Astrocyte of the cerebellum (primary cell): Measurements from ENCODE around the gene DMRT3.
"Not testable (repeated sequence)": the region's sequence is repeated elsewhere in the genome, so short reads cannot be mapped to it uniquely, and the experiment has no call there.

Experiments
- DNase-seq: peaks from one replicate; pipeline ENCODE4 v3.0.0-alpha.2; 2011; ENCODE audit warnings: low read depth
- H3K4me3 ChIP-seq: 2 replicates; pipeline ENCODE4 v1.5.1; 2011; ENCODE audit warnings: mild to moderate bottlenecking, low read depth, low read length, moderate library complexity
- in situ Hi-C: cut with HindIII; loops from 2 replicates; pipeline ENCODE4 v1.10.0; 2017; ENCODE audit warnings: low sequenced_read_pairs
- TF ChIP-seq, protein P1 (sequence below): IDR thresholded peaks from 2 replicates; pipeline ENCODE4 v1.5.1; 2012; ENCODE audit warnings: low read length, low read depth, moderate library complexity, mild to moderate bottlenecking; ENCODE audit errors: missing control alignments

The DMRT3 gene

DNA sequence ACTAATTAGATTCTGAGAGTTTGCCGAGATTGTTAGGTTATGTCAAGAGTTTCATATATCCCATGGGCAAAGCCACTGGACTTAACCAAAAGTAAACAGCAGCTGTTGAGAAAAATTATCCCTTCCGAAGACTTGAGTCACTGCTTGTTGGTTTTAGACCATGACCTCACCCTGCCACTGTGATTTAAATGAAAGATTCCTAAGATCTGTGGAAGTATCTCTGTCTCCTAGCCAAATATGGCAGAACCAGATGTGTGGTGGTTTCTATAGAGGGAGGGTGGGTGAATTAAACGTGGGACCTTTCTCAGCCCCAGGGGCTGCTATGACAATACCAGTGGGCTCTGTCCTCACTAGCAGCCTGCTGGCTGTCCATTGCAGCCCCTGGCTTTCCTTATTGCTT lies 19.3 kb downstream of the DMRT3 start:
- DNase-seq = no peak
- TF ChIP-seq, protein P1, sequence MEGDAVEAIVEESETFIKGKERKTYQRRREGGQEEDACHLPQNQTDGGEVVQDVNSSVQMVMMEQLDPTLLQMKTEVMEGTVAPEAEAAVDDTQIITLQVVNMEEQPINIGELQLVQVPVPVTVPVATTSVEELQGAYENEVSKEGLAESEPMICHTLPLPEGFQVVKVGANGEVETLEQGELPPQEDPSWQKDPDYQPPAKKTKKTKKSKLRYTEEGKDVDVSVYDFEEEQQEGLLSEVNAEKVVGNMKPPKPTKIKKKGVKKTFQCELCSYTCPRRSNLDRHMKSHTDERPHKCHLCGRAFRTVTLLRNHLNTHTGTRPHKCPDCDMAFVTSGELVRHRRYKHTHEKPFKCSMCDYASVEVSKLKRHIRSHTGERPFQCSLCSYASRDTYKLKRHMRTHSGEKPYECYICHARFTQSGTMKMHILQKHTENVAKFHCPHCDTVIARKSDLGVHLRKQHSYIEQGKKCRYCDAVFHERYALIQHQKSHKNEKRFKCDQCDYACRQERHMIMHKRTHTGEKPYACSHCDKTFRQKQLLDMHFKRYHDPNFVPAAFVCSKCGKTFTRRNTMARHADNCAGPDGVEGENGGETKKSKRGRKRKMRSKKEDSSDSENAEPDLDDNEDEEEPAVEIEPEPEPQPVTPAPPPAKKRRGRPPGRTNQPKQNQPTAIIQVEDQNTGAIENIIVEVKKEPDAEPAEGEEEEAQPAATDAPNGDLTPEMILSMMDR = no peak
- in situ Hi-C loops = no loop called here
- no peak overlapping the region for H3K4me3 ChIP-seq

DNA sequence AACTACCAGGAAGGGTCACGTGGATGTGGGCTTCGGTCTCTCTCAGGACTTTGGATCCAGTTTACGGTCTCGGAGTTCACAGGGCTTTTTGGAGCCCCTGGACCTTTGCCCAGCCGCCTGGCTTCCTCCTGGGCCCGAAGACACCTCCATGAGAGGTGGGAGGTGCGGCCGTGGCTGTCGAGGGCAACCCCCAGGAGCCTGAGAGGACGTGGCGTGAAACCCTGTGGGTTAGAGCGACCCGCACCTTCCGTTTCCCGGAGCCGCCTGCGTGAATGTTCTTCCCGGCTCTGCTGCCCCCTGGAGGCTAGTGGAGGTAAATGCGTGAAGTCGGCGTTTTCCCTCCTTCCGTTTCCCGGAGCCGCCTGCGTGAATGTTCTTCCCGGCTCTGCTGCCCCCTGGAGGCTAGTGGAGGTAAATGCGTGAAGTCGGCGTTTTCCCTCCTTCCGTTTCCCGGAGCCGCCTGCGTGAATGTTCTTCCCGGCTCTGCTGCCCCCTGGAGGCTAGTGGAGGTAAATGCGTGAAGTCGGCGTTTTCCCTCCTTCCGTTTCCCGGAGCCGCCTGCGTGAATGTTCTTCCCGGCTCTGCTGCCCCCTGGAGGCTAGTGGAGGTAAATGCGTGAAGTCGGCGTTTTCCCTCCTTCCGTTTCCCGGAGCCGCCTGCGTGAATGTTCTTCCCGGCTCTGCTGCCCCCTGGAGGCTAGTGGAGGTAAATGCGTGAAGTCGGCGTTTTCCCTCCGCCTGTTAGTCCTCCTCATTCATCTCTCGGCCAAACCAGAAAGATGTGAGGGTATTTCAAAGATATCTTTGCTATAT lies 22.1 kb downstream of the DMRT3 start:
- H3K4me3 ChIP-seq, in situ Hi-C loops, DNase-seq: not testable (repeated sequence)
- TF ChIP-seq, protein P1 = peak; percentile 34

DNA sequence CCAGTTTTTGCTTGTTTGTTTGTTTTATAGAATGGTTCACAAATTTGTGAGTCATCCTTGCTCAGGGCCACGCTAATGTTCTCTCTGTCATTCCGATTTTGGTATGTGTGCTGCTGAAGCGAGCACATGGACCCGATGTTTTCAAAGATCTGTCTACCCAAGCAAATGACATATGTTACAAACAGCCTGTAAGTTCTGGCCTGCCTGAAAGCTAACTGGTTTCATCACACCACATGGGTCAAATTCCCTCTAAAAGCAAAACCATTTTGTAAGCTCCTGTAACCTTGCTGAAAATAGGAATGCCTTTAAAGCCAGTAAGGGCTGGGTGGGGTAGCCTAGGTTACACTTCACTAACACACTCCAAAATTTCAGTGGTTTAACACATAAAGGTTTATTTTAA lies 25.4 kb downstream of the DMRT3 start:
- H3K4me3 ChIP-seq = no peak overlapping the region
- TF ChIP-seq, protein P1 = no peak

DNA sequence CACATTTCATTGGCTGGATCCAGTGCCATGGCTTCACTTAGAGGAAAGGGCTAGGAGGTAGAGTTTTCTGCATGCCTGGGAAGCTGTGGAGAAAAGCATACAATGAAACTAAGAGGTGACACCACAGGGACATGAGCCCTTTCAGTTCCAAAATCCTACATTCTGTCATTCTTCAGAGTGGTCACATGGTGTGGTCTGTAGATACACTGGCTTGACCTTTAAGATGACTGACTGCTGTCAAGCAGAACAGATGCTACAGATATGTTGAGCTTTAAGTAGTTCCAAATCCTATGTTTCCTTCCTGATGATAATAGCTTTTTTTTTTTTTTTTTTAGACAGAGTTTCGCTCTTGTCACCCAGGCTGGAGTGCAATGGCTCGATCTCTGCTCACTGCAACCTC lies 26.2 kb downstream of the DMRT3 start:
- H3K4me3 ChIP-seq = no peak overlapping the region
- in situ Hi-C loops = no loop called here
- DNase-seq = no peak

More for the DNA sequence above, 25.4 kb downstream of the DMRT3 start:
- no peak for DNase-seq
- in situ Hi-C loops = no loop called here

DNA sequence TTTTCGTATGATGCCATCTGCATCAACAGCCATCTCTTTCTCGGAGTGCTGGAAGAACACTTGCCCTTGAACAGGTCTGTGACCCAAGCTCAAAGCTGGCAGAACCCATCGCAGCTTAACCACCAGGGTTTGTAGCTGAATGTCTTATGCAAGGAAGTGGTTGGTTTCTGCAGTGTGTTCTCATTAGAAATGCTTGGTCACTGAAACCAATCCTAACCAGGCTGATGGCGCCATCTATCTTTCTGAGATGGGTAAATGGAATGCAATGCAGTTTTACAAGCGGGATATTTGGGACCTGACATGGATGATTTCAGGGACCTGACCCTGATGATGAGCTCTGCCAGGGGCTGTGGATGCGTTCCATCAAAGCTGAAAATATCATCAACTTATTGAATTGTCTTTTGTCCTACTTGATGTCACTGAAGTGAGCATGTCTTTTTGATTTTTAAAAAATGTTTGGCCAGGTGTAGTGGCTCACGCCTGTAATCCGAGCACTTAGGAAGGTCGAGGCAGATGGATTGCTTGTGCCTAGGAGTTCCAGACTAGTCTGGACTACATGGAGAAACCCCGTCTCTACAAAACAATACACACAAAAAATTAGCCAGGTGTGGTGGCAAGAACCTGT lies 28.7 kb downstream of the DMRT3 start:
- peak; percentile 32 for DNase-seq
- in situ Hi-C loops = no loop called here
- H3K4me3 ChIP-seq = no peak overlapping the region
- TF ChIP-seq, protein P1 = peak; percentile 69

More for the DNA sequence above, 26.2 kb downstream of the DMRT3 start:
- TF ChIP-seq, protein P1 = no peak

DNA sequence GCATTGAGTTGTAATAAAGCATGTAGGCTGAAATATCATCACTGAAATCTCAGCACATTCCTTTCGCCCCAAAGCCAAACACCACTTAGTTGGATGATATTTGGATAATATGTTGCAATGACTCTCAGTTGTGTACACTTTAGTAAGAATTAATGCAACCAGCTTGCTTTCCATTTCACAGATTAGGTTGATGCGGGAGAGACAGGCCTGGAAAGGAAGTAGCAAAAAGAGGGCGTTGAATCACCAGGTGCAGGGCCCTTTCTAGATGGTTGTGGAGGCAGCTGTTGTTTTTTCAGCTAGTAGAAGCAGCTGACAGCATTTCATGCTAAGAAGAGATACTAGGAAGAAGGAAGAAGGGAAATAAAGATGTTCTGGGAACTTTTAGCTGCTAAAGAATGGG lies 30.9 kb downstream of the DMRT3 start:
- in situ Hi-C loops = no loop called here
- H3K4me3 ChIP-seq = no peak overlapping the region
- DNase-seq = no peak
- TF ChIP-seq, protein P1 = no peak
